Ectodermal cell (in vitro differentiated cells): ENCODE measurements around the gene TMEM123.
"Not testable (repeated sequence)": the region's sequence is repeated elsewhere in the genome, so short reads cannot be mapped to it uniquely, and the experiment has no call there.

Experiments
- H3K27ac ChIP-seq: 2 replicates; pipeline ENCODE4 v1.7.0; 2013; ENCODE audit warnings: mild to moderate bottlenecking, low read depth, low read length; ENCODE audit not compliant: insufficient read depth, poor library complexity, severe bottlenecking
- H3K27me3 ChIP-seq: 2 replicates; pipeline ENCODE4 v1.7.0; 2013; ENCODE audit warnings: mild to moderate bottlenecking, low read length; ENCODE audit not compliant: insufficient read depth, control insufficient read depth, poor library complexity, severe bottlenecking
- H3K36me3 ChIP-seq: one replicate; pipeline ENCODE4 v1.7.0; 2013; ENCODE audit warnings: low read length; ENCODE audit not compliant: control insufficient read depth, insufficient read depth
- H3K4me1 ChIP-seq: one replicate; pipeline ENCODE4 v1.7.0; 2013; ENCODE audit warnings: low read length; ENCODE audit not compliant: control insufficient read depth, insufficient read depth
- H3K4me3 ChIP-seq: 2 replicates; pipeline ENCODE4 v1.7.0; 2013; ENCODE audit warnings: low read depth, low read length, control low read depth; ENCODE audit not compliant: insufficient read depth
- H3K9me3 ChIP-seq: 2 replicates; pipeline ENCODE4 v1.7.0; 2013; ENCODE audit warnings: mild to moderate bottlenecking, low read length, moderate library complexity; ENCODE audit not compliant: control insufficient read depth
- WGBS, 2 experiments: methylation state at CpG; one replicate each; pipeline ENCODE4 v1.1.7; 2013; ENCODE audit warnings: missing lambda C conversion rate in 2 of 2; 5-methylcytosine and 5-hydroxymethylcytosine counted together

Gene TMEM123

GRCh38 chr11:102375720-102376399 lies 76.7 kb downstream of the TMEM123 start:
- H3K4me1 ChIP-seq = no peaks in the 10 kb centered on the region
- H3K27me3 ChIP-seq = no peaks in the 10 kb centered on the region
- H3K4me3 ChIP-seq = no peak overlapping the region
- no peaks in the 10 kb centered on the region for H3K9me3 ChIP-seq
- 92 to 94% methylated on average over 3 to 4 of the region's 5 CpGs for WGBS, 2 experiments
- H3K27ac ChIP-seq = no peak overlapping the region
- H3K36me3 ChIP-seq = peaks cover 4% of the 10 kb centered on the region

- peak overlapping the region; percentile 3 for H3K27ac ChIP-seq
- not testable (repeated sequence) for H3K36me3 ChIP-seq, H3K27me3 ChIP-seq, H3K4me1 ChIP-seq, H3K9me3 ChIP-seq, H3K4me3 ChIP-seq
- 46 to 51% methylated on average over 31 of the region's 31 CpGs for WGBS, 2 experiments
Measured at GRCh38 chr11:102374633-102375424, 77.7 kb downstream of the TMEM123 start.

DNA sequence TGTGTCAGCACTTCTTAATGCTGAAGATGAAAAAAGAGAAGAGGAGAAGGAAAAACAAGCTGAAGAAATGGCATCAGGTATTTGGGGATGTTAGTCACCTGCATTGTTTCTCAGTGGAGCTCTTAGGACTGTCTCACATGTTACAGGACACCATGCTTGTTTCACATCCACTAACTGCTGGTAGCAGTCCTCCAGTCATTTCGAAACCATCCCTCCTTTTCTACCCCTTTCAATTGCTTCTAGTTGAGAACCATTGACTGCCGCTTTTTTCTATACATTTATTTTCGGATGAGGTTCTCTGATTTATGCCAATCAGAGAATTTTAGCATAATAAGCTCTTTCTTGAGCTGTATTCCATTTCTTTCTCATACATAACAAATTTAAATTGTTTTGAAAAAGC lies 84.1 kb downstream of the TMEM123 start:
- no peak overlapping the region for H3K4me3 ChIP-seq
- 97 to 98% methylated on average over 3 of the region's 3 CpGs for WGBS, 2 experiments

DNA sequence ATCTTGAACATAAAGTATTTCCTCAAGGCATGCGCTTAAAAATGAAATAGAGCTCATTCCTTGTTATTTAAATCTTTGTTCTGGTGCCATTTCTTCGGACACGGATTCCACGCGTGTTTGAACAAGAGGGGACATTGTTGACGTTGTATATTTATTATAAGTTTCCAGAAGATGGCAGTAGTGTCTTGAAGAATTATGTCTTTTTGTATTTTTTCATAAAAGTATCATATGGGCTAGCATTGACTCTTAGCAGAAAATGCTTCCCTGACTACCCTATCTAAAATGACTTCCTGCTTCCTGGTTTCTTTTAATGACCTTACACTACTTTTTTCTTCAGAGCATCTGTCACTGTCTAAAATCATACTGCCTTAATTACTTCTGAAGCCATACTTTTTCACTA lies 85.2 kb downstream of the TMEM123 start:
- 90 to 93% methylated on average over 6 of the region's 6 CpGs for WGBS, 2 experiments
- Histone ChIP-seq H3K9me3 (no peaks in the 10 kb centered on the region), H3K36me3 (peaks cover 19% of the 10 kb centered on the region), H3K27me3 (no peaks in the 10 kb centered on the region), H3K4me1 (no peaks in the 10 kb centered on the region), H3K27ac (no peak overlapping the region), H3K4me3 (no peak overlapping the region)

More for the DNA sequence above, 84.1 kb downstream of the TMEM123 start:
- no peaks in the 10 kb centered on the region for H3K27me3 ChIP-seq
- no peaks in the 10 kb centered on the region for H3K9me3 ChIP-seq
- H3K4me1 ChIP-seq = no peaks in the 10 kb centered on the region
- H3K36me3 ChIP-seq = peaks cover 16% of the 10 kb centered on the region
- H3K27ac ChIP-seq = no peak overlapping the region

- H3K27me3 ChIP-seq = no peaks in the 10 kb centered on the region
- no peaks in the 10 kb centered on the region for H3K9me3 ChIP-seq
- no peaks in the 10 kb centered on the region for H3K4me1 ChIP-seq
- H3K4me3 ChIP-seq = no peak overlapping the region
- H3K36me3 ChIP-seq = peaks cover 19% of the 10 kb centered on the region
- H3K27ac ChIP-seq = no peak overlapping the region
- 84 to 89% methylated on average over 1 of the region's 1 CpG for WGBS, 2 experiments
Measured at GRCh38 chr11:102364991-102365390, 87.6 kb downstream of the TMEM123 start.

DNA sequence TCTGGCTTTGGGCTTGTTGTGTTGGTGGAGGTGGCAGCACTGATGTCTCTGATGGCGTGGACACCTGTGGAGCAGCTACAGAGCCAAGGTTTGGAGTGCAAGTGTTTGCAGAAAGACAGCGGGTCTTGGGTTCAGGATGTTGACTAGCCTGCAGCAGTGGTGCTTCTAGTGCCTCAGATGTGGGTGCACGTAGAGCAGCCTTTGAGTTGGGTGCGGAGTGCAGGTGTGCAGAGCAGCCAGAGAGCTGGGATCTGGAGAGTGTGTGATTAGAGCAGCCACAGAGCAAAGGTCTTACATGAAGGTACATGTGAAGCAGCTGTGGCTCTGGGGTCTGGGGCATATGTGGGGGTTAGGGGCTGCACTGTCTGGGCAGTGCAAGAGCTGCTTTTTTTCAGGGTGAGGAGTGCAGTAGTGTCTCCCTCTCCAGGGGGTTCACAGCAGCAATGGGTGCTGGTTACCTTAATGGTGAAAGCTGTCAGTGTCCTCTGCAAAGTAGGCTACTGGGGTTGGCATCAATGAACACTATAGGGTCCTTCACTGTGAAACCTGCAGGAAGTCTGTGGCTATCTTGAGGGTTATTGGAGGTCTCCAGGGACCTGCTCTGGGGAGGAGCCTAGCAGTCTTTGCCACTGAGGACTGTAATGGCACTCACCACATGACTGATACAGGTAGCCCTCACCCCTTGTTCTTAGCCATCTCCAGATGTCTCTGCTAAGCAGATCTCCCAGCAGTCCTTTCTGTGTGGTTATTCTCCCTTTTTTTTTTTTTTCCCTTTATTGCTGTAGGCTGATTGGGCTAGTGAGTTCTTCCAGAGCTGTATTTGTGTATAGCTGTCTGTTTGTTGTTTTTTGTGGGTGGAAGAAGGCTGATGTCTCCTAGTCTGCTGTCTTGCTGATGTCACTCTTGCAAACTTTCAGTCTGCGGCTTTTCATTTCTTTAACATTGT lies 91.2 kb downstream of the TMEM123 start:
- WGBS, 2 experiments = 95 to 97% methylated on average over 5 of the region's 5 CpGs

GRCh38 chr11:102360681-102361080 lies 91.9 kb downstream of the TMEM123 start:
- Histone ChIP-seq H3K27ac (no peak overlapping the region), H3K9me3 (no peaks in the 10 kb centered on the region), H3K4me3 (no peak overlapping the region), H3K36me3 (peaks cover 14% of the 10 kb centered on the region), H3K27me3 (no peaks in the 10 kb centered on the region), H3K4me1 (no peaks in the 10 kb centered on the region)
- WGBS, 2 experiments = 97 to 99% methylated on average over 2 to 3 of the region's 3 CpGs

More for the DNA sequence above, 91.2 kb downstream of the TMEM123 start:
- Histone ChIP-seq H3K4me3 (no peak overlapping the region), H3K4me1 (no peaks in the 10 kb centered on the region), H3K9me3 (no peaks in the 10 kb centered on the region), H3K27me3 (no peaks in the 10 kb centered on the region), H3K27ac (no peak overlapping the region), H3K36me3 (peaks cover 15% of the 10 kb centered on the region)

DNA sequence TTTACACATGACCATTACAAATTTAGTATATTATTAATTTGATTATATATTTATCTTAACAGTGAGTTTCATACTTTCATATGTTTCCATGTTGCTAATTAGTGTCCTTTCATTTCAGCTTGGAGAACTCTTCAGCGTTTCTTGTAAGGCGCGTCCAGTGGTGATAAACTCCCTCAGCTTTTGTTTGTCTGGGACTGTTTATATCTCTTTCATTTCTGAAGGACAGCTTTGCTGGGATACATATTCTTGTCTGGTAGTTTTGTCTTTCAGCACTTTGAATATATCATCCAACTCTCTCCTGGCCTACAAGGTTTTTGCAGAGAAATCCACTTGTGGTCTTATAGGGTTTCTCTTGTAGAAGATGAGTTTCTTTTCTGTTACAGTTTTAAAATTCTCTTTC lies 93.2 kb downstream of the TMEM123 start:
- H3K9me3 ChIP-seq = no peaks in the 10 kb centered on the region
- H3K4me3 ChIP-seq = no peak overlapping the region
- H3K4me1 ChIP-seq = no peaks in the 10 kb centered on the region
- no peak overlapping the region for H3K27ac ChIP-seq
- H3K27me3 ChIP-seq = no peaks in the 10 kb centered on the region
- peaks cover 9% of the 10 kb centered on the region for H3K36me3 ChIP-seq
- WGBS, 2 experiments = 97% methylated on average over 3 of the region's 3 CpGs; no CpG with 5 or more reads in 1 of the 2 experiments

DNA sequence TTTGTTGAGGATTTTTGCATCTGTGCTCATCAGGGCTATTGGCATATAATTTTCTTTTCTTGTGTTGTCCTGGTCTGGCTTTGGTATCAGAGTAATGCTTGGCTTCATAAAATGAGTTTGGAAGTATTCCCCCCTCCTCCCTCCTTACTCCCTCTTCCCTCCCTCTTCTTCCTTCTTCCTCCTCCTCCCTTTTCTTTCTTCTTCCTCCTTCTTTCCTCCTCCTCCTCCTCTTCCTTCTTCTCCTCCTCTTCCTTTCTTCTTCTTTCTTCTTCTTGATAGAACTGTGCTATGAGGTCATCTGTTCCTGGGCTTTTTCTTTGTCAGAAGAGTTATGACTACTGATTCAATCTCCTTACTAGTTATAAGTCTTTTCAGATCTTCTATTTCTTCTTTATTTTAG lies 95.4 kb downstream of the TMEM123 start:
- no peak overlapping the region for H3K4me3 ChIP-seq
- H3K27me3 ChIP-seq = no peaks in the 10 kb centered on the region
- no peaks in the 10 kb centered on the region for H3K4me1 ChIP-seq
- H3K27ac ChIP-seq = no peak overlapping the region
- no peaks in the 10 kb centered on the region for H3K9me3 ChIP-seq
- peaks cover 6% of the 10 kb centered on the region for H3K36me3 ChIP-seq
